Right lobe of liver (tissue), 4 donors: ENCODE measurements around the gene RAB23.

Source experiments
- CTCF ChIP-seq, 4 donors: fragments of 200-600 bp in 3 of 4; fragments of 450-650 bp in 1 of 4; IDR thresholded peaks; one replicate each; pipeline versions ENCODE4 v1.5.1 to v1.8.0; 2016 to 2022; ENCODE audit warnings: antibody characterized with exemption in 4 of 4, mild to moderate bottlenecking in 2 of 4
- POLR2A ChIP-seq: fragments of 450-650 bp; IDR thresholded peaks from one replicate; pipeline ENCODE4 v1.6.1; 2017; ENCODE audit warnings: antibody characterized with exemption, mild to moderate bottlenecking
- donor health status: DM: no; HTN: no; CAD: no.
- donor health status: DM: no; HTN: no; CAD: no.
- donor health status: DM: no; HTN: yes; CAD: no.

GRCh38 chr6:57174511-57174907, 47.6 kb downstream of the RAB23 start:
- TF ChIP-seq CTCF (IDR thresholded peaks at IDR 0.05) (no peak), POLR2A (no peak)
